G401.6 (cell line): Measurements from ENCODE around the gene THSD1.
"Not testable (repeated sequence)": the region's sequence is repeated elsewhere in the genome, so short reads cannot be mapped to it uniquely, and the experiment has no call there.

Source experiments
- FAIRE-seq: peaks from 2 replicates; lab custom pipeline; 2012; peaks lifted over from hg19 to GRCh38; lab: Jason Lieb, UNC

THSD1 gene

GRCh38 chr13:52411629-52412028 is 5.7 kb upstream of the THSD1 start:
- no peak for FAIRE-seq

- not testable (repeated sequence) for FAIRE-seq
These were observed 2.2 kb upstream of the THSD1 start for GRCh38 chr13:52408071-52408658.

GRCh38 chr13:52407436-52407835 is 1.5 kb upstream of the THSD1 start:
- FAIRE-seq: not testable (repeated sequence)

- FAIRE-seq: no peak
These were observed 657 bp upstream of the THSD1 start for GRCh38 chr13:52406629-52407028.

DNA sequence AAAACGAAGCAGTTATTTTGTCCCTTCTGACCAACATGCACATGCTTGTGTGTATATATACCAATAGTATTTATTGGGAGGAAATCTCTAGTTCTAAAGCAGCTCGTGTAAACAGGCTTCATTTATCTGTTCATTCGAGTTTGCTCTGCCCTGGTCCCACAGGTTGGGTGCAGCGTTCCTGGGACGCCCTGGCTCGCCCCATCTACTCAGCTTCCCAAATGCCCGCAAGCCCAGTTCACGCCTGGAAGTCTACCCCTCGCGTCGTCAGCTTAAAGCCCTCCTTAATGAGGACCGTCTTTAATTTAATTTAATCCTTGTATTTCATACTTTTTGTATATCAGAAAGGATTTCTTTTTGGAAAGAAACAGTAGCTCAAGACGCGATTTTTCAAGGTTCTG is 604 bp downstream of the THSD1 start:
- no peak for FAIRE-seq

DNA sequence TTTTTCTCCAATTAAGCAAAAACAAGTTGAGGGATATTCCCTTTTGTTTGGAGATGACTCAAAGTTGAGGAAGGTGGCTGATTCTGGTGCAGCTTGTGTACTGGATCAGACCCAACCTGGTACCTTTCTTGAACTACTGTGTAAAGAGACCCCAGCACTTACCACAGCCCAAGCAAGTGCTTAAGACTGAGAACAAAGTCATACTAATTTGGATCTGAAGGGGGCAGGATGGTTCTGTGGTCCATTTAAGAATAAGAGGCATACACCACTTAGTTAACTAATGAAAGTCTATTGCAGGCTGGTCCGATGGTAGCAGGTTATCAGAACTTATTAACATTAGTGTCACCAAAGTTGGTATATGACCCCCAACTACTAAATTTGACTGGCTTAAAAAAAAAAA is 6.3 kb downstream of the THSD1 start:
- no peak for FAIRE-seq

GRCh38 chr13:52399046-52399445 is 6.9 kb downstream of the THSD1 start:
- FAIRE-seq: no peak

- no peak for FAIRE-seq
These were observed 10.3 kb downstream of the THSD1 start for GRCh38 chr13:52395704-52396103.

DNA sequence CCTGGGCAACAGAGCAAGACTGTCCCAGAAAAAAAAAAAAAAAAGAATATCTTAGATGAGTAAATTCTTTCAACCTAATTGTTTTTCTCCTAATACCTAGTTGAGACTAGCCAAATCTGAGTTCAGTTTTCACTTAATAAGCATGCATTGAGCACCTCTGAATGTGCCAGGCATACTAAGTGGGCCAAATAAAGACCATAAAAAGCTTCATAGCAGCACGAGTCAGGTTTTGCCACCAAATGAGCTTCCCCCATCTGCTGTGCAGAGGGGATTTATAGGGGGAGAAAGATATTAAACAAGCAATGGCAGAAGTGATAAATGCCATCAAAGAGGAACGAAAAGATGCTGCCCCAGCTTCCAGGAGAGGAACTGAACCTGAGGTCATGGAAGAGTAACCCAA is 11.4 kb downstream of the THSD1 start:
- FAIRE-seq: no peak

DNA sequence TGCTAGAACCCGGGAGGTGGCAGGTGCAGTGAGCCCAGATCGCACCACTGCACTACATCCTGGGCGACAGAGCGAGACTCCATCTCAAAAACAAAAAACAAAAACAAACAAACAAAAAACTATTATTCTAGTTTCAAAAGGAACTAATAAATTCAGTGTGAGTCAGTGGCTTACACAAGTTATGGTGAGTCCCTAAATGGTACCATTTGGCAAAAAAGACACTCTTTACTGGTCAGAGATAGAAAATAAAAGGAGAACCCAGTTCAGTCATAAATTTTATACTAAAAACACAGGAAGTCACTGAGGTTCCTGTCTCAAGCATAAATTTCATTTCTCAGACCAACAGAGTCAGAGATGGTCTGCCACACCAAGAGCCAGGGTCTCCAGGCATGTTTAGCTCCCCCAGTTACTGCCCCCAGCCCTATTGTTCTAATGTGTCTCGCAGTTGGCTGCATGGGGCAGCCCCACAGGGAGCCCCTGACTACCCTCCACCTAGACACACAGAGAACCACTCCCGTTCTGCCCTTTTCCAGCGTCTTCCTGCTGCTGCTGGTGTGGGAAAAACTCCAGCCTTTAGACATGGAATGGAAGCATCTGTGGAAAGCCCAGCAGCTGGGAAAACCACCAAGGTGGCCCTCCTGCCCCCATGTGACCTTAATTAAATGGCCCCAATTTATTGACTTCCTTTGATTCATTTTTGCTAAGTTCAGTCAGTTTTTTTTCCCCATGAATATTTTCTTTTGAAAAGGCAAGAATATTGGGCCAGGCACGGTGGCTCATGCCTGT is 12.2 kb downstream of the THSD1 start:
- FAIRE-seq: no peak

- no peak for FAIRE-seq
These were observed 18.3 kb downstream of the THSD1 start for GRCh38 chr13:52387721-52388120.

DNA sequence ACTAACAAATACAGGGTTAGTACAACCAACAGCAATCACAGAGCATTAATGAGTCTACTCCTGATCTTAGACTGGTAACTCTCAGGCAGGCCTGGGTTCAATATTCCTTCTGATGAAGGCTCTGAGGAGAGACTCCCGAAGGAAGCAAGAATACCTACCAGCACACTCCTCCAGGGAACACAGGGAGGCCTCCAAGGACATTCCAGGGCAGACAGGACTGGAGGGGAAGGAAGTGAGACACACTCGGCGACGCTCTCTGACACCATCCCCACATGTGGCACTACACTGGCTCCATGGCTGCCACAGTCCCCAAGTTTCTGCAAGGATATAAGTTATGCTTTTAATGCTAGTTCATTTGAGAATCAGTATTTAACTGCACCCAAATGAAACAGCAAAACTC is 20.1 kb downstream of the THSD1 start:
- no peak for FAIRE-seq

GRCh38 chr13:52383366-52383765 is 22.6 kb downstream of the THSD1 start:
- FAIRE-seq: no peak

DNA sequence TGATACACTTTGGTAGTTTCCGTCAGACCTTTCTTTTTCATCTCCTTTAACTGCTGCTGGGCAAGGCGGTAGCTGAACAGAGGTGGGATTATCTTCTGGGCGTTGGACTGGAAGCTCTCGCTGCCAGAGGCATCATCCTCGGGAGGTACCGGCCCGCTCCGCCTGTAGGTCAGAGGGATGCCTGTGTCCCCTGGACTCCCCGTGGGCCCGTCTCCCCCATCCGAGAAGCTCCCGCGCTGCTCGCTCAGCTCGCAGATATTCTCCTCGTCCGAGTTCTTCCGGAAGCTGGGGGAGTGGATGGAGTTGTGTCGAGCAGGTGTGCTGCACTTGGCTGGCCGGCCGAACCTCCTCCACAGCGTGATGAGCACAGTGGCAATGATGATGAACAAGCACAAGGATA is 27.7 kb downstream of the THSD1 start:
- FAIRE-seq: no peak

DNA sequence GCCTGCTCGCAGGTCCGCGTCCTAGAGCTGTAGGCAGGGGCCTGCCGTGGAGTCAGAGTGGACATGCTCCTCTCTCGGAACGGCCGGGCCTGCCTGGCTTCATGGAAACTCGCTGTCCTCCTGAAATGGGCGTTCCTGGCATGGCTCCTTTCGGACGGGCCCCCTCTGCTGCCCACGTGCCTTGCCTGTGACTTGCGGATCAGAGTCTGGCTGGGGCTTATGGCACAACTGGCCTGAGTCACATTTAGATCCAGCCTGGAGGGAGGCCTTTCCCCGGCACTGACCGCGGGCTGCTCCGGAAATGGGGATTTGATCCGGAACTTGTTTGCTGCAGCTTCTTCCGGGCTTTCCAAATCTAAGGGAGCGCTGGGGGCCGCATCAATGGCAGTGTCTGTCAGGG is 28.1 kb downstream of the THSD1 start:
- FAIRE-seq: no peak

DNA sequence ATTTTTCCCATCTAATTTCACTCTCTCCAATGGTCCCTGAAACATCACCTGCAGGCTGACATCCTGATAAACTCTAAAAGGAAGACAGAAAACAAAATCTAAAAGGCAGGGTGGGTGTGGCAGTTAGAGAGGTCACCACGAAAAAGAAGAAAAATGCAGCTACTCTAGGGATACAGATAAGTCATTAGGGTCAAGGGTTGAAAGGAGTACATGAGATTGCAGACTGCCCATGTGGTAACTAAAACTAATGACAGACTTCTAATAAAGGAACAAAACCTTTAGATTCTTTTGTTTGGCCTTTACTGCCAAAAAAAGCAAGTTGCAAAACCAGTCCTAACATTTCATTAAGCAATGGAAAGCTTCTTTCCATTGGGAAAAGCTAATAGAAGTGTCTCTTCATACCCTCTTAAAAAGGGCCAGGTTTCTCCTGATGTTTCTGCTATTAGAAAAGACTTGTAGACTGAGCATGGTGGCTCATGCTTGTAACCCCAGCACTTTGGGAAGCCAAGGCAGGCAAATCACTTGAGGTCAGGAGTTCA is 31.0 kb downstream of the THSD1 start:
- no peak for FAIRE-seq

GRCh38 chr13:52374389-52374788 is 31.6 kb downstream of the THSD1 start:
- FAIRE-seq: no peak

GRCh38 chr13:52373277-52373676 is 32.7 kb downstream of the THSD1 start:
- not testable (repeated sequence) for FAIRE-seq

- no peak for FAIRE-seq
These were observed 34.2 kb downstream of the THSD1 start for GRCh38 chr13:52371736-52372247.

DNA sequence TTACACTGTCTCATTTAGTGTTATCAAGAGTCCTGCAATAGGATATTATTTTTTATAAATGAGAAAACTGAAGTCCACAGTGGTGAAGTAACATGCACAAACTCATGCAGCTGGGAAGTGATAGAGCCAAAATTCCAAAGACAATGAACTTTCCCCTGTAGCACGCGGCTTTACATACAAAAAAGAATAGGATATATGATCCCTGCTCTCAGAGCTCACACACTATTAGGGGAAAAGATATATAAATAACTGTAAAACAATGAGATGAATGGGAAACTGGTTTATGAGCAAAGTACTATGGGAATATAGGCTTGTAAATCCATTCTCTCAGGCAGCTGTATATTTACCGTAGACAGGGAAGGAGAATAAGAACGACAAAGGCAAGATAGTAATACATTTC is 39.7 kb downstream of the THSD1 start:
- FAIRE-seq: no peak

- FAIRE-seq: peak; percentile 97
These were observed 43.6 kb downstream of the THSD1 start for GRCh38 chr13:52362169-52362887.

- no peak for FAIRE-seq
These were observed 44.7 kb downstream of the THSD1 start for GRCh38 chr13:52361225-52361624.

GRCh38 chr13:52359534-52359933 is 46.4 kb downstream of the THSD1 start:
- no peak for FAIRE-seq
